ENCODE measurements around the gene CYBA.

Gene CYBA

GRCh38 chr16:88599092-88599733, 51.6 kb downstream of the CYBA start:
- no peaks in the 10 kb centered on the region for H3K9me3 ChIP-seq (replicated peaks; ENCODE audit: insufficient read depth, low read length)
- H3K9me2 ChIP-seq (replicated peaks; ENCODE audit: insufficient read depth, low read length) = no peaks in the 10 kb centered on the region
- peaks cover 21% of the 10 kb centered on the region for H3K4me1 ChIP-seq (ENCODE audit: low read length)
- no peak overlapping the region for H3K4me3 ChIP-seq (ENCODE audit: low read length)
- H3K36me3 ChIP-seq (replicated peaks; ENCODE audit: insufficient read depth, low read length) = no peaks in the 10 kb centered on the region; the same call in 1 of the 2 replicates
- H4K20me1 ChIP-seq (ENCODE audit: insufficient read depth, low read length) = no peaks in the 10 kb centered on the region
- H3K9ac ChIP-seq (ENCODE audit: low read length) = no peak overlapping the region
- DNase-seq = no peak
- peaks cover 22% of the 10 kb centered on the region for H3F3A ChIP-seq (ENCODE audit: insufficient read depth, low read length)
- peaks cover 16% of the 10 kb centered on the region for H3K79me2 ChIP-seq (ENCODE audit: low read length)
- no peak overlapping the region for H3K4me2 ChIP-seq (ENCODE audit: low read depth, low read length)
- no peak overlapping the region for H3K27ac ChIP-seq (ENCODE audit: low read length)
- H2AFZ ChIP-seq (ENCODE audit: low read length) = no peak overlapping the region
- no peak for TF ChIP-seq EZH2phosphoT487 (IDR thresholded peaks at IDR 0.05; ENCODE audit: low read length)
- TF ChIP-seq, protein P1, sequence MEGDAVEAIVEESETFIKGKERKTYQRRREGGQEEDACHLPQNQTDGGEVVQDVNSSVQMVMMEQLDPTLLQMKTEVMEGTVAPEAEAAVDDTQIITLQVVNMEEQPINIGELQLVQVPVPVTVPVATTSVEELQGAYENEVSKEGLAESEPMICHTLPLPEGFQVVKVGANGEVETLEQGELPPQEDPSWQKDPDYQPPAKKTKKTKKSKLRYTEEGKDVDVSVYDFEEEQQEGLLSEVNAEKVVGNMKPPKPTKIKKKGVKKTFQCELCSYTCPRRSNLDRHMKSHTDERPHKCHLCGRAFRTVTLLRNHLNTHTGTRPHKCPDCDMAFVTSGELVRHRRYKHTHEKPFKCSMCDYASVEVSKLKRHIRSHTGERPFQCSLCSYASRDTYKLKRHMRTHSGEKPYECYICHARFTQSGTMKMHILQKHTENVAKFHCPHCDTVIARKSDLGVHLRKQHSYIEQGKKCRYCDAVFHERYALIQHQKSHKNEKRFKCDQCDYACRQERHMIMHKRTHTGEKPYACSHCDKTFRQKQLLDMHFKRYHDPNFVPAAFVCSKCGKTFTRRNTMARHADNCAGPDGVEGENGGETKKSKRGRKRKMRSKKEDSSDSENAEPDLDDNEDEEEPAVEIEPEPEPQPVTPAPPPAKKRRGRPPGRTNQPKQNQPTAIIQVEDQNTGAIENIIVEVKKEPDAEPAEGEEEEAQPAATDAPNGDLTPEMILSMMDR (IDR thresholded peaks at IDR 0.05; ENCODE audit: low read length) = no peak
- TF ChIP-seq EZH2 (optimal IDR thresholded peaks at IDR 0.05; ENCODE audit: low read depth, low read length) = no peak
- no peaks in the 10 kb centered on the region for H3K27me3 ChIP-seq (replicated peaks; ENCODE audit: insufficient read depth, low read length)

DNA sequence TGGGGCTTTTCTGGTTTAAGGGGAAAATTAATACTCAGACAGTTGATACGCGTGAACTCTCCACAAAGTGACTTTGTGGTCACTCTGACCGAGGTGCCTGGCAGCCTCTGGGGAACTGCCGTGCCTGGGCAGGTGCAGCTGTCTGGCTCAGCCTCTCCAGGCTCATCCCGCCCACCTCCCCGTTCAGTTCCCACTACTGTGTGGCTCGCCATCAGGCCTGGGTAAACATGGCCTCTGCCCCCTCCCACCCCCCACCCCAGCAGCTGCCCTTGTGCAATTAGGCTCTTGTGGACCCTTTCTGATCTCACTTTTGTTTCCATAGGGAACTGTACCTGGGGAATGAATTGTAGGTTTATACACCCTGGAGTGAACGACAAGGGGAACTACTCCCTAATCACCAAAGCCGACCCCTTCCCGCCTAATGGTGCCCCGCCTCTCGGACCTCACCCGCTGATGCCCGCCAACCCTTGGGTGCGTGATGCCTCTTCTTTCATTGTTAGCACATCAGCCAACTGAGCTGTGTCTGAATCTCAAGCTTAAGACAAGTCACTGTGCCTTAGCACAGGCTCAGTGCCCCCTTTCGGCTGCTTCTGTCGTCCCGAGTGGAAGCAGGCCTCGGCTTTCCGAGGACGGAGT, 52.9 kb downstream of the CYBA start:
- H3K9me3 ChIP-seq (replicated peaks; ENCODE audit: insufficient read depth, low read length) = no peaks in the 10 kb centered on the region
- peak; percentile 58 for DNase-seq
- H2AFZ ChIP-seq (ENCODE audit: low read length) = no peak overlapping the region
- H3K9me2 ChIP-seq (replicated peaks; ENCODE audit: insufficient read depth, low read length) = no peaks in the 10 kb centered on the region
- H3K79me2 ChIP-seq (ENCODE audit: low read length) = peaks cover 27% of the 10 kb centered on the region
- peaks cover 22% of the 10 kb centered on the region for H3F3A ChIP-seq (ENCODE audit: insufficient read depth, low read length)
- peak overlapping the region; percentile 76 for H3K27ac ChIP-seq (ENCODE audit: low read length)
- H3K27me3 ChIP-seq (replicated peaks; ENCODE audit: insufficient read depth, low read length) = no peaks in the 10 kb centered on the region
- no peak overlapping the region for H3K4me3 ChIP-seq (ENCODE audit: low read length)
- H3K4me1 ChIP-seq (ENCODE audit: low read length) = peaks cover 21% of the 10 kb centered on the region
- H3K36me3 ChIP-seq (replicated peaks; ENCODE audit: insufficient read depth, low read length) = no peaks in the 10 kb centered on the region; the same call in 1 of the 2 replicates
- TF ChIP-seq EZH2 (optimal IDR thresholded peaks at IDR 0.05; ENCODE audit: low read depth, low read length) (no peak), EZH2phosphoT487 (IDR thresholded peaks at IDR 0.05; ENCODE audit: low read length) (no peak)
- TF ChIP-seq, protein P1 (IDR thresholded peaks at IDR 0.05; ENCODE audit: low read length) = no peak
- no peak overlapping the region for H3K9ac ChIP-seq (ENCODE audit: low read length)
- H4K20me1 ChIP-seq (ENCODE audit: insufficient read depth, low read length) = no peaks in the 10 kb centered on the region
- H3K4me2 ChIP-seq (ENCODE audit: low read depth, low read length) = peak overlapping the region; percentile 49; the same call in 1 of the 2 replicates

DNA sequence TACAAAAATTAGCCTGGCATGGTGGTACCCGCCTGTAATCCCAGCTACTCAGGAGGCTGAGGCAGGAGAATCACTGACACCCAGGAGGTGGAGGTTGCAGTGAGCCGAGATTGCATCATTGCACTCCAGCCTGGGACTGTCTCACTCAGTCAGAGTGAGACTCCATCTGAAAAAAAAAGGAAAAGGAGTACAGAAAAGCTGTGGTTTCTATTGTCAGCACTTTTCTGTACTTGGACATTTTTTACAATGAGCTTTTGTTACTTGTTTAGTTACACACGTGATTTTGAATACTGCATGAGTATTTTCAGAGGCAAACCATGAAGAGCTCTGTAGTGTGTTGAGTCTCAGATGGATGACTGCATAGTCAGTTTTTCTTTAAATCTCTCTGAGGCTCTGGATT, 54.4 kb downstream of the CYBA start:
- H3K79me2 ChIP-seq (ENCODE audit: low read length) = peaks cover 28% of the 10 kb centered on the region
- H4K20me1 ChIP-seq (ENCODE audit: insufficient read depth, low read length) = no peaks in the 10 kb centered on the region
- no peak for TF ChIP-seq EZH2phosphoT487 (IDR thresholded peaks at IDR 0.05; ENCODE audit: low read length)
- DNase-seq = peak; percentile 59
- peaks cover 22% of the 10 kb centered on the region for H3F3A ChIP-seq (ENCODE audit: insufficient read depth, low read length)
- H3K9me3 ChIP-seq (replicated peaks; ENCODE audit: insufficient read depth, low read length) = no peaks in the 10 kb centered on the region
- no peak overlapping the region; the same call in 1 of the 2 replicates for H3K4me2 ChIP-seq (ENCODE audit: low read depth, low read length)
- H2AFZ ChIP-seq (ENCODE audit: low read length) = no peak overlapping the region
- no peak overlapping the region for H3K4me3 ChIP-seq (ENCODE audit: low read length)
- H3K9me2 ChIP-seq (replicated peaks; ENCODE audit: insufficient read depth, low read length) = no peaks in the 10 kb centered on the region
- H3K36me3 ChIP-seq (replicated peaks; ENCODE audit: insufficient read depth, low read length) = no peaks in the 10 kb centered on the region; the same call in 1 of the 2 replicates
- peak overlapping the region; percentile 76; the same call in 1 of the 2 replicates for H3K27ac ChIP-seq (ENCODE audit: low read length)
- H3K9ac ChIP-seq (ENCODE audit: low read length) = no peak overlapping the region
- peaks cover 21% of the 10 kb centered on the region for H3K4me1 ChIP-seq (ENCODE audit: low read length)
- no peaks in the 10 kb centered on the region for H3K27me3 ChIP-seq (replicated peaks; ENCODE audit: insufficient read depth, low read length)

Measured in MM.1S (cell line).